GM13977 (cell line): Measurements from ENCODE around the gene APOL2.
"Not testable (repeated sequence)": the region's sequence is repeated elsewhere in the genome, so short reads cannot be mapped to it uniquely, and the experiment has no call there.

Source experiments
- DNase-seq: peaks from one replicate; pipeline ENCODE4 v3.0.0; 2012; ENCODE audit warnings: low spot score
- CTCF ChIP-seq: IDR thresholded peaks from 2 replicates; pipeline ENCODE4 v1.5.1; 2012; ENCODE audit warnings: mild to moderate bottlenecking, control low read depth; ENCODE audit not compliant: insufficient read depth; ENCODE audit errors: extremely low read depth, missing control alignments
- in situ Hi-C: fragments of 300-500 bp; cut with MboI; formaldehyde crosslinking; loops from one replicate; pipeline ENCODE4 v1.12.0; 2022; ENCODE audit warnings: low sequenced_read_pairs, low pct_unique_long_range_greater_than_20kb, mixed read lengths, inconsistent platforms; ENCODE audit not compliant: unreplicated experiment

Gene APOL2

DNA sequence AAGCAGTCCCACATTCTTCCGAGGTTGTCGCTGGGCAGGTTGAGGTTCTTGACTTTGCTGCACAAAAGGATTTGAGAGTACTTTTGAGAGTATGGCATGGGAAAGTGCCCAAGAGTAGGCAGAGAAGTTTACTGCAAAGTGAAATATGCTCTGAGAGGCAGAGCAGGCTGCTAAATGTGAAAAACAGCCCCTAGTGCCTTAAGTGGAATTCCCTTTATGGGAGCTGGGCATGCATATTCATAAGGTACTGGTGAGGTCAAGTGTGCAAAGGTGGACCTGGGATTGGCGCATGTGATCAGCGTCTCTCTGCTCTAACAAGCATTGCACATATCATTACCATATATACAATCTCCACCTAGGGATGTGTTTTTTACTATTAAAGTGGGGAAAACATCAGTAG, 25.7 kb downstream of the APOL2 start:
- no peak for DNase-seq
- no peak for TF ChIP-seq CTCF
- in situ Hi-C loops = no loop called here

DNA sequence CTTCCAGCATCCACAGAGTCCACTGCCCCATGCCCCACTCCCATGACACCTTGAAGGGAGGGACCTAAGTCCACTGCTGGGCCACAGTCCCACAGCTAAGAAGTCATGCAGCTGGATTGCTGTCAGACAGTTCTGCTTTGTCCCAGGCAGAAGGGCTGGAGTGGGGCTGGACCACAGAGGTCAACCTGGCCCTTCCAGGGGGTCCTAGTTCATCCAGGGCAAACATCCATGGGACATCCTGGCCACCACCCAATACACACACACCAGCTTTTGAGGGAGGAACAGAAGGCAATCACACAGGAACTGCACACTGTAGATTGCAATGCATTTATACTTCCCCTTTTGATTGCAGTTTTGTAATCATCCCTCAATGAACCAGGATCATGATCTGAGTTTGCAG, 26.4 kb downstream of the APOL2 start:
- DNase-seq = no peak
- TF ChIP-seq CTCF = no peak

GRCh38 chr22:36211237-36211861, 28.0 kb downstream of the APOL2 start:
- in situ Hi-C loops = no loop called here
- TF ChIP-seq CTCF = no peak
- no peak for DNase-seq

More for the DNA sequence above, 26.4 kb downstream of the APOL2 start:
- in situ Hi-C loops = no loop called here

GRCh38 chr22:36210224-36210623, 29.1 kb downstream of the APOL2 start:
- in situ Hi-C loops = no loop called here
- no peak for DNase-seq
- TF ChIP-seq CTCF = no peak

GRCh38 chr22:36209488-36209908, 29.8 kb downstream of the APOL2 start:
- in situ Hi-C loops, DNase-seq: not testable (repeated sequence)

DNA sequence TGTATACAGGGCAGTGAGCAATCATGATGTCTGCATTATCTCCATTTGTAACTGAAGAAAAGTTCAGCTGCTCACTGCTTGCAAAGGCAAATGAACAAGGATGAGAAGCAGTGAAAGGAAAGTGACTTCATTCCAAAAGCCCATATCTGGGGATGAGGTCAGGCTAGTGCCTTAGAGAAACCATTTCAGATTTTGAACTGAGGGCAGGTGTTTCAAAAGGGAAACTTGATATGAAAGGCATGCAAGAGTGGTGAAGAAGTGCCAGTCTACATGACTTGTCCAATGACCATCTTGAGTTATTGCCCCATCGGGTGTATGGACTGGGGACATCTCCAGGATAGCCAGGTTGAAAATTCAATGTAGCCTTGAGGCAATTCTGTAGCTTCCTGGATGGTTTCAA, 30.4 kb downstream of the APOL2 start:
- no peak for DNase-seq
- TF ChIP-seq CTCF = no peak
- in situ Hi-C loops = no loop called here

DNA sequence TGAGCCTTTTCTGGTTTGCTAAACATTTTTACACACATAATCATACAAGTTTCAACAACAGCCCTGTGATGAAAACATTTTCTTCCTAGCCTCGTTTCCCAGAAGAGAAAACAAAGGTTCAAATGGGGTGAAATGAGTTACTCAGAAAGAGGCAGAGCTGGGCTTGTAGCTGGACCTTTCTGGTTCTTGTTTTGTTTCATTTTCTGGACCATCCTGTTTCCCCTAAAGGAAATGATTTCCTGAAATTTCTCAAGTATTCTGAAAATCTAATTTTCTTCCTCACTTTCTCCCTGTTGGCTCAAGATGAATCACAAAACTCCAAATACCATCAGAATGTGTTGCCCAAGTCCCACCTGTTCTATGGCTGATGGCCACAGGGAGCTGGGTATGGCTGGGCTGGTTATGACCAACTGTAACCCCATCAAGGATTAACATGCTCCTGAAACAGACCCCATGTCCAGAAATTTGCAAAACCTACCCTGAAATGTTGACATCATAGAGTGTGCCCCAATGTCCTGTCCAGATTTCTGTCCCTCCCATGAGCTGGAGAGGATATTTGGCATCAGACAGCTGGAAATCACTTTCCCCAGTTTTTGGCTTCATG, 31.1 kb downstream of the APOL2 start:
- in situ Hi-C loops = no loop called here
- TF ChIP-seq CTCF = no peak
- DNase-seq = no peak
